Cardiac fibroblast (primary cell): ENCODE data around the gene VHLL.

ENCODE experiments used
- DNase-seq, 2 donors: peaks; one replicate each; pipeline versions ENCODE4 v3.0.0 to v3.0.0-alpha.2; 2010; ENCODE audit warnings: low read depth in 2 of 2
- H3K4me3 ChIP-seq, 2 donors: replicated peaks in 1 of 2; 1 replicate in 1 of 2; 2 replicates in 1 of 2; pipeline ENCODE4 v1.5.1; 2011; ENCODE audit warnings: low read depth in 2 of 2, low read length in 2 of 2, mild to moderate bottlenecking in 2 of 2, moderate library complexity in 1 of 2
- CTCF ChIP-seq: IDR thresholded peaks from one replicate; pipeline ENCODE4 v1.5.1; 2011; ENCODE audit warnings: low read depth, mild to moderate bottlenecking, low read length, inconsistent platforms

Gene VHLL

GRCh38 chr1:156310962-156311361 lies 11.9 kb upstream of the VHLL start:
- peak; percentile 62 to 79 for DNase-seq
- no peak overlapping the region for H3K4me3 ChIP-seq

GRCh38 chr1:156308078-156308477 lies 9.0 kb upstream of the VHLL start:
- no peak overlapping the region for H3K4me3 ChIP-seq
- DNase-seq: peak; percentile 34 to 53
- TF ChIP-seq CTCF: no peak

More at GRCh38 chr1:156310962-156311361, 11.9 kb upstream of the VHLL start:
- TF ChIP-seq CTCF: no peak

GRCh38 chr1:156305215-156305614 lies 6.1 kb upstream of the VHLL start:
- DNase-seq: no peak

GRCh38 chr1:156303241-156303640 lies 4.1 kb upstream of the VHLL start:
- TF ChIP-seq CTCF: no peak
- H3K4me3 ChIP-seq: no peak overlapping the region
- DNase-seq: no peak

More at GRCh38 chr1:156305215-156305614, 6.1 kb upstream of the VHLL start:
- H3K4me3 ChIP-seq: no peak overlapping the region
- no peak for TF ChIP-seq CTCF

GRCh38 chr1:156295391-156295947 lies 3.6 kb downstream of the VHLL start, which contains the start of gene GLMP:
Gene GLMP, minus strand, starts transcription at chr1:156295679. Its CDS starts 34 bp downstream, at chr1:156295645.
- peak within 1 kb of the TSS; percentile 92 to 97 for H3K4me3 ChIP-seq
- DNase-seq: peak; percentile 73 to 77
- TF ChIP-seq CTCF: no peak

GRCh38 chr1:156293895-156294294 lies 5.2 kb downstream of the VHLL start:
- TF ChIP-seq CTCF: no peak
- DNase-seq: no peak
- H3K4me3 ChIP-seq: no peak overlapping the region

- no peak for TF ChIP-seq CTCF
- no peak overlapping the region for H3K4me3 ChIP-seq
- no peak for DNase-seq
These were observed 6.0 kb downstream of the VHLL start for GRCh38 chr1:156293098-156293434.
